ENCODE measurements around the gene CACNA2D1. TPM values are rescaled to one million over a fixed set of nuclear protein-coding genes. Genes with fewer than 3 reads are reported as not detected.

Gene CACNA2D1
- total RNA-seq, 2 experiments from 2014 or later = not detected

DNA sequence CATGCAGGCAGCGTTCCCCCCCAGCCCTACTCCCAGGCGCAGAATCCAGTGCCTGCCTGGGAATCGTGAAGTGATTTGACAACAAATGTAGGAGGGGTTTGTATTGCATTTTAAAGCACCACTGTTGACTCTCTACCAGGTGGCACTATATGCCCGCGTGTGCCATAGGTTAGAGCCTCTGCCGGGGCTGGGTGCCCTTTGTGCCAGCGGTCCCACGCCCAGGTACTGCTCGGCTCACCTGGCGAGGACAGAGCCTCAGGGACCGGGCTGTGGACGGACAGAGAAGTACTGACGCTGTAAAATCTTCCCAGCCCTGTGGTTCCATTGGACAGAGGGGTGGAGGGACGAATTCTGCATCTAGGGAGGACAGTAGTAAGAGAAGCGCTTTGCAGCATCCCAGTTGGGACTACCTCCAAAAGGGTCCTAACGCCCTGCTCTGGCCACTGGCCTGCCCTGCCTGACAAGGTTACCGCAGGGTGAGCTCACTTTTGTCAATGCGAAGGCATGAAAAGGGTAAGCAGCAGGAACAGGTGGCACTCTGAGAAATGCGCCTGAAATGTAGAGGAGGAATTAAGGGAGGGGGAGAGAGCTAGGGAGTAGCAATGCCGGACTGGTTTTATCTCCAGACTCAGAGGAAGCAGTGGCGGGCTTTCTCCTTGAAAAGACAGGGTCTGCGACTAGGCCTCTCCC lies 788 bp upstream of the CACNA2D1 start:
- H3K4me1 Mint-ChIP-seq (ENCODE audit: low read depth) = peaks cover 3% of the 10 kb centered on the region
- intact Hi-C loops (cut with micrococcal nuclease) = no loop called here
- ChIA-PET CTCF (interaction anchor here (1.5 kb wide), 1 partner anchor 11 kb away, joined by 4 read pairs; no protein-coding TSS in a partner anchor), POLR2A (no interaction called here)
- DNase-seq (no peak), ATAC-seq (no peak)
- no peaks in the 10 kb centered on the region for H3K9me3 Mint-ChIP-seq
- no peaks in the 10 kb centered on the region for H3K36me3 Mint-ChIP-seq (ENCODE audit: low read depth)
- H3K27me3 Mint-ChIP-seq = peaks cover 42% of the 10 kb centered on the region
- no peak for TF ChIP-seq CTCF (IDR thresholded peaks at IDR 0.05)
- peak overlapping the region; percentile 20 for H3K4me3 Mint-ChIP-seq
- no peak overlapping the region for H3K27ac Mint-ChIP-seq

- intact Hi-C loops (cut with micrococcal nuclease) = no loop called here
- Mint-ChIP-seq H3K9me3 (no peaks in the 10 kb centered on the region), H3K4me1 (ENCODE audit: low read depth) (peaks cover 3% of the 10 kb centered on the region), H3K27ac (no peak overlapping the region), H3K27me3 (peaks cover 42% of the 10 kb centered on the region), H3K4me3 (peak overlapping the region; percentile 36), H3K36me3 (ENCODE audit: low read depth) (no peaks in the 10 kb centered on the region)
- POLR2A ChIA-PET = no interaction called here
- no peak for TF ChIP-seq CTCF (IDR thresholded peaks at IDR 0.05)
- CTCF ChIA-PET = interaction anchor here (1.1 kb wide), 1 partner anchor 162 kb away, joined by 3 read pairs; no protein-coding TSS in a partner anchor
- DNase-seq = no peak
- ATAC-seq = peak; percentile 13
Observed at GRCh38 chr7:82443036-82443546, 486 bp downstream of the CACNA2D1 start.

DNA sequence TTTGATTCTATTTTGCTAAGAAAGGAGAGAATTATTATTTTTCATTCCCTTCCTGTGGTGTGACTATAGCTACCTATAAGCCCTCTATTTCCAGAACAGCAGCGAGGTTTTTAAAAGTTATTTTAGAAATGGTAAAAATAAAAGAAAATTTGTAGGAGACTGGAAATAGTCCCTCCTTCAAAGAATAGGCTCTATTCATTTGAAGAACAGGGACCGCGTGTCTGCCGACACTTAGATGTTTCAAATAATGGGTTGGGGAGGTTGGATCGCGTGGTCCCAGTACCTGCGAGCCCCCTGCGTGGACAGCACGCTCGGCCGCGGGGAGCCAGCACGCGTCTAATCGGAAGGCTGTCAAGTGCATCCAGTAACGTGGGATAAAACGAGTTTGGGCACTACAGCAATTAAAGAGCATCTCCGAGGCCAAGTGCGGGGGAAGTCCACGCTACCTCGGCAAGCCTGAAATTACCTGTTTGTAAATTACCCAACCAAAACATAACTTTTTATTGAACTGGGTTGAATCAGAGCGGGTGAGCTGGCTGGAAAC lies 1.0 kb downstream of the CACNA2D1 start:
- H3K4me1 Mint-ChIP-seq (ENCODE audit: low read depth) = peaks cover 3% of the 10 kb centered on the region
- no peak for TF ChIP-seq CTCF (IDR thresholded peaks at IDR 0.05)
- no peaks in the 10 kb centered on the region for H3K36me3 Mint-ChIP-seq (ENCODE audit: low read depth)
- POLR2A ChIA-PET = no interaction called here
- no peaks in the 10 kb centered on the region for H3K9me3 Mint-ChIP-seq
- intact Hi-C loops (cut with micrococcal nuclease) = no loop called here
- ATAC-seq (no peak), DNase-seq (peak; percentile 4)
- CTCF ChIA-PET = interaction anchor here (1.1 kb wide), 1 partner anchor 163 kb away, joined by 3 read pairs; no protein-coding TSS in a partner anchor
- peaks cover 39% of the 10 kb centered on the region for H3K27me3 Mint-ChIP-seq
- H3K27ac Mint-ChIP-seq = no peak overlapping the region
- H3K4me3 Mint-ChIP-seq = peak overlapping the region; percentile 36

DNA sequence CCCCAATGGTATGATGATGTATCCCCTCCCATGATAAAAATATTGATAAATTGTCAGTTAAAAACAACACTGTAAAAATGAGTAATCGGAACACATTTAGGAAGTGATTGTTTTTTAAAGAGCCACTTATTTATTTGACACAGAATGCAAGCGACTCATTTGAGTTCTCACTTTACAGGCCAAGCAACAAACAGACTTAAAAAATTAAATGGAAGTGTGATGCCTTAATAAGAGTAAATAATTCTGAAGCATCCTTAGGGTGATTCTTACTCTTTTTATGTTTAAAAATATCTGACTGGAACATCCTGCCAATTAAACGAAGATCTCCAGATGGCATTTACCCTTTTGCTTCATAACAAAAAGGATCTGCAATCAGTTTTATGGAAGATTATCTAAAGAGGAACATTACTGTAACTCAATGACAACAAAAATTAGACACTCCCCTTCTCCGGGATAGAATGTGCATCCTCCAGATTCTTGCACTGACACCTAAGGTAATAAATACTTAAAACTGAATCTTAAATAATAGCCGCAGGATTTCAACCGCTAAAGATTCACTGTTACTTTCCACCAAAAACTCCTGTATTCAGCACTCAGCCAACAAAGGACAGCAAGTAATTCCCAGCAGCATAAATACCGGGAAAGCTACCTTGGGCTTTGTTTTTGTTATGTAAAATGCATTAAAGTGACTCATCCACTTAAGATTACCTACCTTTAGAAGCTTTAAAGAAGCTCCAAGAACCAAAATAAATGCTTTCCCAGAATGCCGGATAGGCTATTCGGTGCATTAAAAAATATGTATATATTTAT lies 1.7 kb downstream of the CACNA2D1 start:
- DNase-seq (no peak), ATAC-seq (no peak)
- Mint-ChIP-seq H3K4me1 (ENCODE audit: low read depth) (peaks cover 3% of the 10 kb centered on the region), H3K27ac (no peak overlapping the region), H3K27me3 (peaks cover 37% of the 10 kb centered on the region), H3K36me3 (ENCODE audit: low read depth) (no peaks in the 10 kb centered on the region), H3K9me3 (no peaks in the 10 kb centered on the region), H3K4me3 (no peak overlapping the region)
- CTCF ChIA-PET = interaction anchor here (1.1 kb wide), 1 partner anchor 164 kb away, joined by 3 read pairs; no protein-coding TSS in a partner anchor
- POLR2A ChIA-PET = no interaction called here
- intact Hi-C loops (cut with micrococcal nuclease) = no loop called here
- no peak for TF ChIP-seq CTCF (IDR thresholded peaks at IDR 0.05)
